ENCODE data around the gene CFAP58.

The CFAP58 gene

GRCh38 chr10:104393387-104393786, 39.8 kb downstream of the CFAP58 start:
- TF ChIP-seq USF1 (IDR thresholded peaks at IDR 0.05) (no peak), RAD21 (IDR thresholded peaks at IDR 0.05; ENCODE audit: low read depth) (no peak), EP300 (IDR thresholded peaks at IDR 0.05; ENCODE audit: borderline replicate concordance) (no peak), NFIC (IDR thresholded peaks at IDR 0.05) (no peak), ZBTB7A (IDR thresholded peaks at IDR 0.05; ENCODE audit: low read depth) (no peak), FOXM1 (IDR thresholded peaks at IDR 0.05; ENCODE audit: borderline replicate concordance, low read depth) (no peak), CREB1 (IDR thresholded peaks at IDR 0.05; ENCODE audit: low read depth) (no peak), TAF1 (IDR thresholded peaks at IDR 0.05; ENCODE audit: low read depth) (no peak), TEAD4 (IDR thresholded peaks at IDR 0.05) (no peak), YY1 (IDR thresholded peaks at IDR 0.05; ENCODE audit: low read depth) (no peak), MAX (IDR thresholded peaks at IDR 0.05) (no peak), REST (IDR thresholded peaks at IDR 0.05; ENCODE audit: low read depth) (no peak), CEBPB (IDR thresholded peaks at IDR 0.05) (no peak), TCF12 (IDR thresholded peaks at IDR 0.05; ENCODE audit: low read depth) (no peak), EGR1 (IDR thresholded peaks at IDR 0.05) (no peak)

GRCh38 chr10:104396581-104396980, 42.9 kb downstream of the CFAP58 start:
- TF ChIP-seq CEBPB (IDR thresholded peaks at IDR 0.05) = no peak
- no peak for TF ChIP-seq REST (IDR thresholded peaks at IDR 0.05; ENCODE audit: low read depth)
- no peak for TF ChIP-seq CREB1 (IDR thresholded peaks at IDR 0.05; ENCODE audit: low read depth)
- TF ChIP-seq ZBTB7A (IDR thresholded peaks at IDR 0.05; ENCODE audit: low read depth) = no peak
- TF ChIP-seq TEAD4 (IDR thresholded peaks at IDR 0.05) = no peak
- TF ChIP-seq EP300 (IDR thresholded peaks at IDR 0.05; ENCODE audit: borderline replicate concordance) = no peak
- TF ChIP-seq MAX (IDR thresholded peaks at IDR 0.05) = no peak
- no peak for TF ChIP-seq RAD21 (IDR thresholded peaks at IDR 0.05; ENCODE audit: low read depth)
- TF ChIP-seq TCF12 (IDR thresholded peaks at IDR 0.05; ENCODE audit: low read depth) = no peak
- no peak for TF ChIP-seq FOXM1 (IDR thresholded peaks at IDR 0.05; ENCODE audit: borderline replicate concordance, low read depth)
- TF ChIP-seq YY1 (IDR thresholded peaks at IDR 0.05; ENCODE audit: low read depth) = no peak
- TF ChIP-seq EGR1 (IDR thresholded peaks at IDR 0.05) = no peak
- TF ChIP-seq TAF1 (IDR thresholded peaks at IDR 0.05; ENCODE audit: low read depth) = no peak
- TF ChIP-seq NFIC (IDR thresholded peaks at IDR 0.05) = no peak
- TF ChIP-seq USF1 (IDR thresholded peaks at IDR 0.05) = no peak

GRCh38 chr10:104403636-104404035, 50.0 kb downstream of the CFAP58 start:
- TF ChIP-seq FOXM1 (IDR thresholded peaks at IDR 0.05; ENCODE audit: borderline replicate concordance, low read depth) (no peak), TAF1 (IDR thresholded peaks at IDR 0.05; ENCODE audit: low read depth) (no peak), CREB1 (IDR thresholded peaks at IDR 0.05; ENCODE audit: low read depth) (no peak), RAD21 (IDR thresholded peaks at IDR 0.05; ENCODE audit: low read depth) (no peak), TEAD4 (IDR thresholded peaks at IDR 0.05) (no peak), USF1 (IDR thresholded peaks at IDR 0.05) (no peak), EP300 (IDR thresholded peaks at IDR 0.05; ENCODE audit: borderline replicate concordance) (no peak), MAX (IDR thresholded peaks at IDR 0.05) (no peak), CEBPB (IDR thresholded peaks at IDR 0.05) (no peak), YY1 (IDR thresholded peaks at IDR 0.05; ENCODE audit: low read depth) (no peak), ZBTB7A (IDR thresholded peaks at IDR 0.05; ENCODE audit: low read depth) (no peak), REST (IDR thresholded peaks at IDR 0.05; ENCODE audit: low read depth) (no peak), TCF12 (IDR thresholded peaks at IDR 0.05; ENCODE audit: low read depth) (no peak), EGR1 (IDR thresholded peaks at IDR 0.05) (no peak), NFIC (IDR thresholded peaks at IDR 0.05) (no peak)
